HEK293 (cell line): Measurements from ENCODE around the gene PIP5K1B.

Experiments
- CTCF ChIA-PET: fragments of 350-600 bp; formaldehyde crosslinking; extraction: SDS; loops from one replicate; lab custom pipeline; 2021; ENCODE audit warnings: antibody characterized with exemption; lab: Yijun Ruan, JAX
- POLR2A ChIA-PET: fragments of 300-600 bp; formaldehyde crosslinking; extraction: SDS; loops from one replicate; lab custom pipeline; 2020; ENCODE audit warnings: antibody characterized with exemption, inconsistent platforms; lab: Yijun Ruan, JAX
- H3K27ac ChIP-seq: fragments of 200-500 bp; sonication (Bioruptor generic); 2 replicates; pipeline ENCODE4 v1.5.1; 2014; ENCODE audit warnings: low read depth, low read length, control low read depth, inconsistent platforms; ENCODE audit errors: extremely low read depth
- H3K36me3 ChIP-seq, 2 experiments: fragments of 200-500 bp in 1 of 2; sonication (Bioruptor generic) in 1 of 2; 1 replicate in 1 of 2; 2 replicates in 1 of 2; pipeline ENCODE4 v1.5.1; 2014 to 2017; ENCODE audit warnings: inconsistent platforms in 2 of 2, low read length in 2 of 2; ENCODE audit not compliant: control insufficient read depth in 2 of 2, insufficient read depth in 1 of 2
- H3K4me1 ChIP-seq: fragments of 200-500 bp; sonication (Bioruptor generic); 2 replicates; pipeline ENCODE4 v1.5.1; 2014; ENCODE audit warnings: mild to moderate bottlenecking, low read length, inconsistent platforms; ENCODE audit not compliant: control insufficient read depth, insufficient read depth
- H3K4me3 ChIP-seq: 2 replicates; pipeline ENCODE4 v1.5.1; 2011; ENCODE audit warnings: low read depth, mild to moderate bottlenecking, control low read depth, low read length, moderate library complexity
- H3K9me3 ChIP-seq: fragments of 200-500 bp; sonication (Bioruptor generic); 2 replicates; pipeline ENCODE4 v1.5.1; 2014; ENCODE audit warnings: low read depth, low read length, inconsistent platforms; ENCODE audit not compliant: control insufficient read depth, insufficient read depth
- CTCF ChIP-seq: fragments of 450-650 bp; formaldehyde crosslinking; IDR thresholded peaks from 2 replicates; pipeline ENCODE4 v1.5.1; 2016; ENCODE audit warnings: missing biosample characterization, missing genetic modification characterization
- EGR2 ChIP-seq: fragments of 450-650 bp; formaldehyde crosslinking; IDR thresholded peaks from 2 replicates; pipeline ENCODE4 v1.5.1; 2016; ENCODE audit warnings: low read depth, missing biosample characterization, missing genetic modification characterization
- ELK4 ChIP-seq: IDR thresholded peaks from 2 replicates; pipeline ENCODE4 v1.6.1; 2011; ENCODE audit warnings: mild to moderate bottlenecking, low read depth, low read length, borderline replicate concordance
- SALL2 ChIP-seq: fragments of 450-650 bp; formaldehyde crosslinking; IDR thresholded peaks from 2 replicates; pipeline ENCODE4 v1.5.0; 2017; ENCODE audit warnings: missing biosample characterization, mild to moderate bottlenecking, missing genetic modification characterization, borderline replicate concordance
- WT1 ChIP-seq: fragments of 450-650 bp; formaldehyde crosslinking; IDR thresholded peaks from 2 replicates; pipeline ENCODE4 v1.5.1; 2016; ENCODE audit warnings: missing biosample characterization, missing genetic modification characterization
- ZEB2 ChIP-seq: fragments of 450-650 bp; formaldehyde crosslinking; IDR thresholded peaks from 2 replicates; pipeline ENCODE4 v1.5.1; 2016; ENCODE audit warnings: missing biosample characterization, missing genetic modification characterization
- ZNF10 ChIP-seq: fragments of 450-650 bp; formaldehyde crosslinking; IDR thresholded peaks from 2 replicates; pipeline ENCODE4 v1.5.1; 2017; ENCODE audit warnings: missing biosample characterization, missing genetic modification characterization
- ZNF155 ChIP-seq: fragments of 450-650 bp; formaldehyde crosslinking; IDR thresholded peaks from 2 replicates; pipeline ENCODE4 v1.5.1; 2016; ENCODE audit warnings: missing biosample characterization, missing genetic modification characterization
- ZNF174 ChIP-seq: fragments of 450-650 bp; formaldehyde crosslinking; IDR thresholded peaks from 2 replicates; pipeline ENCODE4 v1.5.0; 2017; ENCODE audit warnings: missing biosample characterization, mild to moderate bottlenecking, missing genetic modification characterization
- ZNF184 ChIP-seq: fragments of 450-650 bp; IDR thresholded peaks from 2 replicates; pipeline ENCODE4 v1.5.1; 2018; ENCODE audit warnings: missing biosample characterization, mild to moderate bottlenecking, missing genetic modification characterization
- ZNF23 ChIP-seq: fragments of 450-650 bp; formaldehyde crosslinking; IDR thresholded peaks from 2 replicates; pipeline ENCODE4 v1.5.1; 2016; ENCODE audit warnings: missing biosample characterization, missing genetic modification characterization, borderline replicate concordance
- ZNF280D ChIP-seq: fragments of 450-650 bp; formaldehyde crosslinking; IDR thresholded peaks from 2 replicates; pipeline ENCODE4 v1.5.1; 2016; ENCODE audit warnings: missing biosample characterization, missing genetic modification characterization
- ZNF518A ChIP-seq: fragments of 450-650 bp; formaldehyde crosslinking; conservative IDR thresholded peaks from 2 replicates; pipeline ENCODE4 v1.5.1; 2016; ENCODE audit warnings: low read depth, missing biosample characterization, missing genetic modification characterization
- ZNF529 ChIP-seq: fragments of 450-650 bp; formaldehyde crosslinking; IDR thresholded peaks from 2 replicates; pipeline ENCODE4 v1.5.1; 2017; ENCODE audit warnings: missing genetic modification characterization, missing biosample characterization; ENCODE audit not compliant: insufficient replicate concordance
- ZNF580 ChIP-seq: fragments of 450-650 bp; formaldehyde crosslinking; IDR thresholded peaks from 2 replicates; pipeline ENCODE4 v1.5.1; 2016; ENCODE audit warnings: missing biosample characterization, missing genetic modification characterization
- ZNF664 ChIP-seq: fragments of 450-650 bp; formaldehyde crosslinking; IDR thresholded peaks from 2 replicates; pipeline ENCODE4 v1.5.1; 2016; ENCODE audit warnings: missing biosample characterization, missing genetic modification characterization
- ZSCAN18 ChIP-seq: fragments of 450-650 bp; formaldehyde crosslinking; IDR thresholded peaks from 2 replicates; pipeline ENCODE4 v1.5.1; 2016; ENCODE audit warnings: missing biosample characterization, missing genetic modification characterization
- ZXDB ChIP-seq: fragments of 450-650 bp; formaldehyde crosslinking; IDR thresholded peaks from 2 replicates; pipeline ENCODE4 v1.5.1; 2016; ENCODE audit warnings: missing biosample characterization, missing genetic modification characterization

Gene PIP5K1B

GRCh38 chr9:68714416-68715180, 9.6 kb downstream of the PIP5K1B start (continued):
- TF ChIP-seq ZNF280D (no peak), ZNF10 (tag by site-specific recombination) (no peak), ZNF23 (no peak), ZNF184 (tag by site-specific recombination) (no peak), ZNF664 (tag by site-specific recombination) (no peak), CTCF (tag by site-specific recombination) (no peak), ZNF518A (tag by site-specific recombination) (no peak)

GRCh38 chr9:68715181-68715456, 10.1 kb downstream of the PIP5K1B start:
- Histone ChIP-seq H3K4me1 (no peaks in the 10 kb centered on the region), H3K27ac (no peak overlapping the region), H3K4me3 (no peak overlapping the region), H3K9me3 (no peaks in the 10 kb centered on the region), H3K36me3 (no peaks in the 10 kb centered on the region)
- ChIA-PET CTCF (no interaction called here), POLR2A (no interaction called here)
- no peak for TF ChIP-seq ZNF529 (tag by site-specific recombination)
- no peak for TF ChIP-seq ELK4
- TF ChIP-seq ZSCAN18 (tag by site-specific recombination) = no peak
- no peak for TF ChIP-seq ZNF174 (tag by site-specific recombination)
- TF ChIP-seq SALL2 = no peak
- no peak for TF ChIP-seq ZXDB (tag by site-specific recombination)
- no peak for TF ChIP-seq WT1 (tag by site-specific recombination)
- no peak for TF ChIP-seq ZEB2
- TF ChIP-seq ZNF155 = no peak
- no peak for TF ChIP-seq EGR2 (tag by site-specific recombination)
- no peak for TF ChIP-seq ZNF580 (tag by site-specific recombination)
